ENCODE data around the gene GRM5.

GRM5 gene

DNA sequence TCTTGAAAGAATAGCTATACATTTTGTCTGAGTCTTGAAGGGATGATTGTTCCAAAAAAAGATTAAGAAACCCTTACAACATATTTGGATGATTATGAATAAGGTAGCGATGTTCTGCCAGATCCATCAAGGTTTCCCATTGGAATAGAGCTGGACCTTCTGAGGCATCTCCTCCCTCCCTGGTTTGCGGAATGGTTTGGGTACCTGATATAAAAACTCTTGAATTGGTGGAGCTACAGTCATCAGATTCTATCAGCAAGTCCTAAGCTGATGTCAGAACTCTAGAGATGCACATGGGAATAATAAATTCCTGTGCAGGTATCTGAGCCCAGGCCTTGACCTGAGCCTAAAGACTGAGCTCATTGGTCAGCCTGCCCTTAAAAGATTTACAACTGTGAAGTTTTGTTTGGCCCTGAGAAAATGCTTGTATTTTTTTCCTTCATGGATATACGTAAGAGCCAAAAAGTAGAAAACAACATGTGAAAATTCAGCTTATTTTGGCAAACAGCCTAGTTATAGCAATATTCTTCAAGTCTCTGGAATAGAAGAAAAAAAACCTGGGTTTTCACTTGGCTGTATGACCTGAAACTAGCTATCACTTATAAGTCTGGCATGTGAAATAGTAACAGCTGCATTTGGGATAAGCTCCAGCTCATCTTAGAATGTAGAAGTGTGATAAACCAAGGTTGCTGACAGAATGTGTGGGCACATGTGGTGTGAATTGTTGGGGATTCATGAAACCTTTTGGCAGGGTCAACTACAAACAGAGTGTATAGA lies 462.5 kb downstream of the GRM5 start:
- TF ChIP-seq, protein P1, sequence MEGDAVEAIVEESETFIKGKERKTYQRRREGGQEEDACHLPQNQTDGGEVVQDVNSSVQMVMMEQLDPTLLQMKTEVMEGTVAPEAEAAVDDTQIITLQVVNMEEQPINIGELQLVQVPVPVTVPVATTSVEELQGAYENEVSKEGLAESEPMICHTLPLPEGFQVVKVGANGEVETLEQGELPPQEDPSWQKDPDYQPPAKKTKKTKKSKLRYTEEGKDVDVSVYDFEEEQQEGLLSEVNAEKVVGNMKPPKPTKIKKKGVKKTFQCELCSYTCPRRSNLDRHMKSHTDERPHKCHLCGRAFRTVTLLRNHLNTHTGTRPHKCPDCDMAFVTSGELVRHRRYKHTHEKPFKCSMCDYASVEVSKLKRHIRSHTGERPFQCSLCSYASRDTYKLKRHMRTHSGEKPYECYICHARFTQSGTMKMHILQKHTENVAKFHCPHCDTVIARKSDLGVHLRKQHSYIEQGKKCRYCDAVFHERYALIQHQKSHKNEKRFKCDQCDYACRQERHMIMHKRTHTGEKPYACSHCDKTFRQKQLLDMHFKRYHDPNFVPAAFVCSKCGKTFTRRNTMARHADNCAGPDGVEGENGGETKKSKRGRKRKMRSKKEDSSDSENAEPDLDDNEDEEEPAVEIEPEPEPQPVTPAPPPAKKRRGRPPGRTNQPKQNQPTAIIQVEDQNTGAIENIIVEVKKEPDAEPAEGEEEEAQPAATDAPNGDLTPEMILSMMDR (IDR thresholded peaks at IDR 0.05; ENCODE audit: low read depth, low read length, missing control alignments), result no peak
- DNase-seq (ENCODE audit: low read depth), result no peak
- H3K4me3 ChIP-seq (ENCODE audit: low read depth, low read length), result no peak overlapping the region

DNA sequence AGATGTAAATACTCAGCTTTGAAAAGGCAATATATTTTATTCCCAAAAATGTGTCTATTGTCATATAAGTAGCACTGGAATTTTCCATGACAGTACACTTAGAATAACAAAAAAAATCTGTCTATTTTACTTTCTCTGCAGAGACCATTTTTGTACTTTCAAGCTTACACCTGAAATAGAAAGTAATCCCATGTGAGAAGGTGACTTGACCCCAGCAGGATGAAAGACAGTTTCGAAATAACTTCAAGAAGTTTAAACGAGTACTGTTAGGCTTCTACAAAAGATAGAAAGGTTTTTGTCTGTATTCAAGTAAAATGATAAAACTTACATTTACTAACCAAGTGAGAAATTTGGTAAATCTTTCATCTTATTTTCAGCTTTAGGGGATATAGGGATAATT lies 468.4 kb downstream of the GRM5 start:
- DNase-seq (ENCODE audit: low read depth), result no peak
- TF ChIP-seq, protein P1 (IDR thresholded peaks at IDR 0.05; ENCODE audit: low read depth, low read length, missing control alignments), result no peak
- no peak overlapping the region for H3K4me3 ChIP-seq (ENCODE audit: low read depth, low read length)

GRCh38 chr11:88596786-88597185 lies 469.0 kb downstream of the GRM5 start:
- H3K4me3 ChIP-seq (ENCODE audit: low read depth, low read length), result no peak overlapping the region
- TF ChIP-seq, protein P1 (IDR thresholded peaks at IDR 0.05; ENCODE audit: low read depth, low read length, missing control alignments), result no peak
- DNase-seq (ENCODE audit: low read depth), result no peak

DNA sequence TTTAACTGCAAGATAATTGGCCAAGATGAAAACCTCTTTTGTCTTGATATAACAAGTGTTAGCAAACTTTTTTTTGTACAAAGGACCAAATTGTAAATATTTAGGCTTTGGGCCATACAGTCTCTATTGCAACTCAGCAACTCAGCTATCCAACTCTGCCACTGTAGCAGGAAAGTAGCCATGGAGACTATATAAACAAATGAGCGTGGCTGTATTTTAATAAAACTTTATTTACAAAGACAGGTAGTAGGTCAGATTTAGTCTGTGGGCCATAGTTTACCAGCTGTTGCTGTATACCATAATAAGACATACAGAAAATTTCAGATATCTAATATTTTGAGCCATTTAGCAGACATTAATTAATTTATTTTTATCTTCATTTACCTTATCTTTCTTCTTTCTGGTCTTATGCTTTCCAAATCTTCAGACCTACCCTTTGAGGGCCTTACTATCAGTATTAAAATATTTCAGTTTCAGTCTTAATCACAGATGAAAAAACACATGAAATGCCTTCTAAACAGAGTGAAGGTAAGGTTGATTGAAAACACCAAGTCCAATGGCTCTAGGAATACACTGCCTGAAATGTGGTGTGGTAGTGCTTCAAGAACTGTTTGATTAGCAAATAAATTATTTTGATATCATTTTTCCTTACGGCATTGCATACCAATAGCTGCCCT lies 471.4 kb downstream of the GRM5 start:
- TF ChIP-seq, protein P1 (IDR thresholded peaks at IDR 0.05; ENCODE audit: low read depth, low read length, missing control alignments), result no peak
- H3K4me3 ChIP-seq (ENCODE audit: low read depth, low read length), result no peak overlapping the region
- DNase-seq (ENCODE audit: low read depth), result no peak

DNA sequence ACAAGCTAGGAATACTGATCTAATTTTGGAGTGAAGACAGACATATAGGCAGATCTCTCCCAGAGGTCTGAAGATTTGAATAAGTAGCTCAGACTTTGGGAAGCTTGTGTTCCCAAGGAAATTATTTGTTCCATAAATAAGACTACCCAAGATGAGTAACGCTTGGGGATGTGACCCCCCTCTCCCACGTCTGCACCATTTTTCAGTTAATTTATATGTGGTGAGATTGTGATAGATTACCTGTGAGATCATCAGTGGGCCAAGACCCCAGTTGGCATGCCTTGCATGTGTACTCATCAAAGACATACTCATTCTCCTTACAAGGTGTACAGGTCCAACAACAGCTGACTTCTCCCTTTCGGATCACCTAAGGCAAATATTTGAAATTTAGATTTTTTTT lies 475.4 kb downstream of the GRM5 start:
- no peak for DNase-seq (ENCODE audit: low read depth)

GRCh38 chr11:88583251-88583650 lies 482.5 kb downstream of the GRM5 start:
- no peak overlapping the region for H3K4me3 ChIP-seq (ENCODE audit: low read depth, low read length)
- no peak for DNase-seq (ENCODE audit: low read depth)
- TF ChIP-seq, protein P1 (IDR thresholded peaks at IDR 0.05; ENCODE audit: low read depth, low read length, missing control alignments), result no peak

More for the DNA sequence above, 475.4 kb downstream of the GRM5 start:
- no peak overlapping the region for H3K4me3 ChIP-seq (ENCODE audit: low read depth, low read length)
- TF ChIP-seq, protein P1 (IDR thresholded peaks at IDR 0.05; ENCODE audit: low read depth, low read length, missing control alignments), result no peak

Measured in GM12864 (cell line).